Measurements from ENCODE around the gene SLC34A1.
A peak's percentile ranks its signal among the peaks of the same experiment; 100 is the strongest.

The SLC34A1 gene

GRCh38 chr5:177377851-177378776 lies 6.1 kb upstream of the SLC34A1 start:
- Histone ChIP-seq H3K4me1 (ENCODE audit: control insufficient read depth, insufficient read depth, low read length, poor library complexity, severe bottlenecking) (peaks cover 4% of the 10 kb centered on the region), H3K36me3 (ENCODE audit: control insufficient read depth, insufficient read depth, low read length) (no peaks in the 10 kb centered on the region), H3K4me3 (ENCODE audit: extremely low read depth, insufficient read depth, low read length, poor library complexity, severe bottlenecking) (no peak overlapping the region), H3K27ac (ENCODE audit: low read depth, low read length, severe bottlenecking) (no peak overlapping the region), H3K9me3 (ENCODE audit: control insufficient read depth, low read length) (no peaks in the 10 kb centered on the region)
- WGBS, 2 experiments (ENCODE audit: insufficient coverage in 2 of 2): 90 to 96% methylated on average over 7 to 8 of the region's 8 CpGs

- H3K9me3 ChIP-seq (ENCODE audit: control insufficient read depth, low read length): no peaks in the 10 kb centered on the region
- no peak overlapping the region for H3K4me3 ChIP-seq (ENCODE audit: extremely low read depth, insufficient read depth, low read length, poor library complexity, severe bottlenecking)
- H3K4me1 ChIP-seq (ENCODE audit: control insufficient read depth, insufficient read depth, low read length, poor library complexity, severe bottlenecking): peaks cover 4% of the 10 kb centered on the region
- 90 to 98% methylated on average over 12 to 14 of the region's 15 CpGs for WGBS, 2 experiments (ENCODE audit: insufficient coverage in 2 of 2)
- no peaks in the 10 kb centered on the region for H3K36me3 ChIP-seq (ENCODE audit: control insufficient read depth, insufficient read depth, low read length)
- H3K27ac ChIP-seq (ENCODE audit: low read depth, low read length, severe bottlenecking): peak overlapping the region; percentile 18
Observed at GRCh38 chr5:177378884-177379883, 5.0 kb upstream of the SLC34A1 start.

GRCh38 chr5:177380805-177381126 lies 3.5 kb upstream of the SLC34A1 start:
- no peaks in the 10 kb centered on the region for H3K36me3 ChIP-seq (ENCODE audit: control insufficient read depth, insufficient read depth, low read length)
- H3K9me3 ChIP-seq (ENCODE audit: control insufficient read depth, low read length): no peaks in the 10 kb centered on the region
- H3K4me1 ChIP-seq (ENCODE audit: control insufficient read depth, insufficient read depth, low read length, poor library complexity, severe bottlenecking): peaks cover 4% of the 10 kb centered on the region
- 84 to 96% methylated on average over 2 to 5 of the region's 6 CpGs for WGBS, 2 experiments (ENCODE audit: insufficient coverage in 2 of 2)
- no peak overlapping the region for H3K27ac ChIP-seq (ENCODE audit: low read depth, low read length, severe bottlenecking)
- H3K4me3 ChIP-seq (ENCODE audit: extremely low read depth, insufficient read depth, low read length, poor library complexity, severe bottlenecking): no peak overlapping the region

- 74 to 96% methylated on average over 5 to 9 of the region's 11 CpGs for WGBS, 2 experiments (ENCODE audit: insufficient coverage in 2 of 2)
- no peak overlapping the region for H3K4me3 ChIP-seq (ENCODE audit: extremely low read depth, insufficient read depth, low read length, poor library complexity, severe bottlenecking)
- H3K9me3 ChIP-seq (ENCODE audit: control insufficient read depth, low read length): no peaks in the 10 kb centered on the region
- H3K27ac ChIP-seq (ENCODE audit: low read depth, low read length, severe bottlenecking): no peak overlapping the region
- H3K4me1 ChIP-seq (ENCODE audit: control insufficient read depth, insufficient read depth, low read length, poor library complexity, severe bottlenecking): peaks cover 4% of the 10 kb centered on the region
- no peaks in the 10 kb centered on the region for H3K36me3 ChIP-seq (ENCODE audit: control insufficient read depth, insufficient read depth, low read length)
Observed at GRCh38 chr5:177382423-177383029, 1.7 kb upstream of the SLC34A1 start.

GRCh38 chr5:177383181-177383580 lies 1.1 kb upstream of the SLC34A1 start:
- H3K36me3 ChIP-seq (ENCODE audit: control insufficient read depth, insufficient read depth, low read length): no peaks in the 10 kb centered on the region
- no peaks in the 10 kb centered on the region for H3K9me3 ChIP-seq (ENCODE audit: control insufficient read depth, low read length)
- no peak overlapping the region for H3K4me3 ChIP-seq (ENCODE audit: extremely low read depth, insufficient read depth, low read length, poor library complexity, severe bottlenecking)
- no peak overlapping the region for H3K27ac ChIP-seq (ENCODE audit: low read depth, low read length, severe bottlenecking)
- 86 to 88% methylated on average over 6 to 7 of the region's 9 CpGs for WGBS, 2 experiments (ENCODE audit: insufficient coverage in 2 of 2)
- H3K4me1 ChIP-seq (ENCODE audit: control insufficient read depth, insufficient read depth, low read length, poor library complexity, severe bottlenecking): peaks cover 4% of the 10 kb centered on the region

- Histone ChIP-seq H3K36me3 (ENCODE audit: control insufficient read depth, insufficient read depth, low read length) (no peaks in the 10 kb centered on the region), H3K9me3 (ENCODE audit: control insufficient read depth, low read length) (no peaks in the 10 kb centered on the region), H3K4me3 (ENCODE audit: extremely low read depth, insufficient read depth, low read length, poor library complexity, severe bottlenecking) (no peak overlapping the region), H3K4me1 (ENCODE audit: control insufficient read depth, insufficient read depth, low read length, poor library complexity, severe bottlenecking) (peaks cover 20% of the 10 kb centered on the region), H3K27ac (ENCODE audit: low read depth, low read length, severe bottlenecking) (no peak overlapping the region)
- 81 to 83% methylated on average over 10 of the region's 11 CpGs for WGBS, 2 experiments (ENCODE audit: insufficient coverage in 2 of 2)
Observed at GRCh38 chr5:177385720-177386119, 1.5 kb downstream of the SLC34A1 start.

GRCh38 chr5:177386542-177386941 lies 2.3 kb downstream of the SLC34A1 start:
- Histone ChIP-seq H3K9me3 (ENCODE audit: control insufficient read depth, low read length) (no peaks in the 10 kb centered on the region), H3K4me1 (ENCODE audit: control insufficient read depth, insufficient read depth, low read length, poor library complexity, severe bottlenecking) (peaks cover 16% of the 10 kb centered on the region), H3K4me3 (ENCODE audit: extremely low read depth, insufficient read depth, low read length, poor library complexity, severe bottlenecking) (no peak overlapping the region), H3K27ac (ENCODE audit: low read depth, low read length, severe bottlenecking) (no peak overlapping the region), H3K36me3 (ENCODE audit: control insufficient read depth, insufficient read depth, low read length) (no peaks in the 10 kb centered on the region)
- 87 to 93% methylated on average over 7 to 8 of the region's 8 CpGs for WGBS, 2 experiments (ENCODE audit: insufficient coverage in 2 of 2)

- WGBS, 2 experiments (ENCODE audit: insufficient coverage in 2 of 2): 94 to 98% methylated on average over 13 to 14 of the region's 14 CpGs
- H3K4me1 ChIP-seq (ENCODE audit: control insufficient read depth, insufficient read depth, low read length, poor library complexity, severe bottlenecking): peaks cover 16% of the 10 kb centered on the region
- H3K36me3 ChIP-seq (ENCODE audit: control insufficient read depth, insufficient read depth, low read length): no peaks in the 10 kb centered on the region
- H3K27ac ChIP-seq (ENCODE audit: low read depth, low read length, severe bottlenecking): no peak overlapping the region
- no peaks in the 10 kb centered on the region for H3K9me3 ChIP-seq (ENCODE audit: control insufficient read depth, low read length)
- H3K4me3 ChIP-seq (ENCODE audit: extremely low read depth, insufficient read depth, low read length, poor library complexity, severe bottlenecking): no peak overlapping the region
Observed at GRCh38 chr5:177387405-177387804, 3.2 kb downstream of the SLC34A1 start.

GRCh38 chr5:177388521-177389052 lies 4.4 kb downstream of the SLC34A1 start:
- H3K4me3 ChIP-seq (ENCODE audit: extremely low read depth, insufficient read depth, low read length, poor library complexity, severe bottlenecking): no peak overlapping the region
- no peaks in the 10 kb centered on the region for H3K36me3 ChIP-seq (ENCODE audit: control insufficient read depth, insufficient read depth, low read length)
- H3K4me1 ChIP-seq (ENCODE audit: control insufficient read depth, insufficient read depth, low read length, poor library complexity, severe bottlenecking): peaks cover 16% of the 10 kb centered on the region
- WGBS, 2 experiments (ENCODE audit: insufficient coverage in 2 of 2): 90 to 94% methylated on average over 7 to 9 of the region's 10 CpGs
- H3K27ac ChIP-seq (ENCODE audit: low read depth, low read length, severe bottlenecking): peak overlapping the region; percentile 84
- no peaks in the 10 kb centered on the region for H3K9me3 ChIP-seq (ENCODE audit: control insufficient read depth, low read length)

Measured in mesodermal cell (in vitro differentiated cells).